Stimulated activated CD4-positive, alpha-beta T cell treated with anti-CD3 and anti-CD28 coated beads, Interleukin-4, amount 100 ng/mL, for 24 hours (primary cell): ENCODE data around the gene LZTR1.
"Not testable (repeated sequence)": the region's sequence is repeated elsewhere in the genome, so short reads cannot be mapped to it uniquely, and the experiment has no call there.

Experiments used
- DNase-seq: peaks from one replicate; pipeline ENCODE4 v3.0.0-alpha.2; 2020

Gene LZTR1

GRCh38 chr22:20981787-20982562 lies at the start of gene LZTR1:
LZTR1 (plus strand) TSS chr22:20982297; CDS start chr22:20982372, 75 bp downstream.
- peak; percentile 73 for DNase-seq

GRCh38 chr22:20933910-20934309 lies 48.2 kb upstream of the LZTR1 start:
- no peak for DNase-seq

DNA sequence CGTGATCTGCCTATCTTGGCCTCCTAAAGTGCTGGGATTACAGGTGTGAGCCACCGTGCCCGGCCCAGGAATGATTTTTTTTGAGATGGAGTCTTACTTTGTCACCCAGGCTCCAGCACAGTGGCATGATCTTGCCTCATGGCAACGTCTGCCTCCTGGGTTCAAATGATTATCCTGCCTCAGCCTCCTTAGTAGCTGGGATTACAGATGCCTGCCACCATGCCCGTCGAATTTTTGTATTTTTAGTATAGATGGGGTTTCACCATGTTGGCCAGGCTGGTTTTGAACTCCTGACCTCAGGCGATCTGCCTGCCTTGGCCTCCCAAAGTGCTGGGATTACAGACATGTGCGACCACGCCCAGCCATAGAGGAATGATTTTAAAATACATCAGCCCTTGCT lies 47.0 kb upstream of the LZTR1 start:
- DNase-seq = not testable (repeated sequence)

DNA sequence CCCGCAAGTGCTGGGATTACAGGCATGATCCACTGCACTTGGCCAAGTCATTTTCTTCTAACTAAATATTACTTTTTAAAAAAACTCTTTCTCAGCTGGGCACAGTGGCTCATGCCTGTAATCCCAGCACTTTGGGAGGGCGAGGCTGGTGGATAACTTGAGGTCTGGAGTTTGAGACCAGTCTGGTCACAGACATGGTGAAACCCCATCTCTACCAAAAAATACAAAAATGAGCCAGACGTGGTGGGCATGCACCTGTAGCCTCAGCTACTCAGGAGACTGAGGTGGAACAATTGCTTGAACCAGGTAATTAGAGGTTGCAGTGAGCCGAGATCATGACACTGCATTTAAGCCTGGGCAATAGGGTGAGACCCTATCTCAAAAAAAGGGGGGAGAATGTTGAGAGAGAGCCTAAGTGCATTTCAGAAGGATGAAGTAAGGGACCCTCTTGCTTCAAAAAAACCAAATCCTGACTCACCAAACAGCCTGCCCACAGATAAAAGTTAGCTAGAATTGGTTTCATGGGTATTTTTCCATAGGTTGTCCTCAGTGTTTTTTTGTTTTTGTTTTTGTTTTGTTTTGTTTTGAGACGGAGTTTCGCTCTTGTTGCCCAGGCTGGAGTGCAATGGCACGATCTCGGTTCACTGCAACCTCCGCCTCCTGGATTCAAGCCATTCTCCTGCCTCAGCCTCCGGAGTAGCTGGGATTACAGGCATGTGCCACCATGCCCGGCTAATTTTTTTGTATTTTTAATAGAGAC lies 46.1 kb upstream of the LZTR1 start:
- DNase-seq = not testable (repeated sequence)

DNA sequence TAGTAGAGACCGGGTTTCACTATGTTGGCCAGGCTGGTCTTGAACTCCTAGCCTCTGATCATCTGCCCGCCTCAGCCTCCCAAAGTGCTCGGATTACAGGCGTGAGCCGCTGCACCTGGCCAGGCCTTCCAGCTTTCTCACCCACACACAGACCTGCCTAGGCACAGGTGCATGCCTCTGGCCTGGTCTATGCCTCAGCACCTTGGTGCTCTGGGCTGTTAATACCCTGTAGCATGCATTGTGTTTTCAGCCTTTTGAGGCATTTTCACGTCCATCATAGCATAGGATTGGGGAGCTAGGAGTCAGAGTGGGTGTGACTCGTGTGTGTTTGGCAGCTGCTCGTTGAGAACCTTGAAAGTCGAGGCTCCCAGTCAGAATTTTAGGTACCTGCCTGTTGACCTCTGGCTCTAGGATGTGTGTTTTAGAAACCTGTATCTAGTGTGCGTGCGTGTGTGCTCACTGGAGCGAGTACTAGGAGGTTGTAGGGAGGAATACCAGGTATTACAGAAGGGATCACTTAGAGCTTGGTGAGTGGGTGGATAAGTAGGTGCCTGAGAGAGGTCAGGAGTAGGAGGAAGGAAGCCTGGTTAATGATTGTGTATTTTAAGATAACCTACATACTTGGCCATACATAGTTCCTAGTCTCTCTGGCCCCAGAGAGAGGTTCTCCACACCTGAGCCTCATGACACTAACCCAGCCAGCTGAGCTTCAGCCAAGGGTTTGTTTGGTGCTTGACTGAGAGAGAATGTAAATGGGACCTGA lies 44.9 kb upstream of the LZTR1 start:
- DNase-seq = no peak

DNA sequence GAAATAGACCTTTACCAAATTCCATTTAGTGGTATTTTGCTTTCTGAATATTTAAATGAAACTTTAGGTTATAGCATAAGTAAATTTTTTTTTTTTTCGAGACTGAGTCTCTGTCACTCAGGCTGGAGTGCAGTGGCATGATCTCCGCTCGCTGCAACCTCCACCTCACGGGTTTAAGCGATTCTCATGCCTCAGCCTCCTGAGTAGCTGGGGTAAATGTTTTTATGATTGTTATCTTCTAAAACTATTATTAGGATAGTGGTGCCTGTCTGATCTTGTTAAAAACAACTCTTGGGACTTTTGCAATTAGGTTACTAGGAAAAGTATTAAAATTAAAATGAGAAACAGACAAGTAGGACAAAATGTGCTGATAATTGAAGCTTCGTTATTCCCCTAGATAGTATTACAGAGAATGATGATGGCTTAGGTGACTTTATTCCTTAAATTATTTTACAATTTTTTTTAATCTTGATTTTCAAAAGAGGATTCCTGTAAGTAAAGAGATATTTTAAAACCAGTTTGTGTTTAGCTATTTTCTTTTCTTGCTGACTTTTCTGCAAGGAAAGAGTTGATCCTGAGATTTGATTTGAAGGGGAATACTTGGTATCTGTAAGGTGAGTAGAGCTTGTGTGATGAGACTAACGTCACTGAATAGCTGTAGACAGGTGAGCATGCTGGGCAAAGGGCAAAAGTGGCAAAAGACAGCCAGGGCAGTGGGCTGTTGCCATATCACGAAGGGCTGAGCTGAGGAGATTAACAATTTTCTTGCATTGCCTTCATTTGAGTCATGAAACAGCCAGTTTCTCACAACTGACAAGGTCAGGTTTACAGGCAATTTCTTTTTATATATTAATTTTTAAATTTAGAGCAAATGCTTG lies 44.1 kb upstream of the LZTR1 start:
- no peak for DNase-seq

- DNase-seq = not testable (repeated sequence)
These were observed 42.5 kb upstream of the LZTR1 start for GRCh38 chr22:20939457-20940185.

DNA sequence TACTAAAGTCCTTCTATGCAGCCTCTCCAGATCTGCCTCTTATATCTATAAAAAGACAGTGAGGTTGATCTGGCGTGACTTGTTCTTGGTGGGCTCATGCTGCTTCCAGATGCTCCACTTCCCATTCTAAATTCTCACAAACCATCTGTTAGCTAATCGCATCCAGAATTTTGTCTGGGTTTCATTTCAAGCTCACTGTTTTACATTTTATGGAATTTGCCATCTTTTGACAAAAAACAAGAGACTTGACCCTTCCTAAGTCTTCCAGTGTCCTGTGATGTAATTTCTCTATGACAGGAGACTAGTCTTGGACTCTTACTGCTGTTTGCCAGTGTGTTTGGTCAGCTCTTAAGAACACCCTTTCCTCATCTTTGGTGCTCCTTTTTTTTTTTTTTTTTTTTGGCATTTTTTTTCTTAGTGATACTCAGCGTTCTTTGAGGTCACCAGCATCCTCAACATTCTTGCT lies 41.9 kb upstream of the LZTR1 start:
- no peak for DNase-seq

DNA sequence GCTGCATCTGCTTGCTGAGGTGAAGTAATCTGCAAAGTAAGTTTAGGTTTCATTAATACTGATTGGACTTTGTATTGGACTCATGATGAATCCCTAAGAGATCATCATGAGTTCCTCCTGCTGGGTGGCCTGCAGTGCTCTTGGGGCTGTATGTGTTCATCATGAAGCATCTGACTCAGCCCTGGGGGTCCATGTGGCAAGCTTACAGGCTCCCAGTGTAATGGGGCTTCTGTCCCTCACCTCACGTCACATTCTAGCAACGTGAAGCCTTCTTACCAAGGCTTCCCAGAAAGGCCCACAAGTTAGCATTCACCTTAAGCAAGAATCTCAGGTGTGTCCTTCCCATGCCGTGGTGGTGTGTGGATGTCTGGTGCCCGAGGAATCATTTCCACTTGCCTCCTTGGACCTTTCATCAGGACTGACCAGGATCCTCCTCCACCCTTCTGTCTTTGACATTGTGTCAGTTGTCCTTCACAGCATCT lies 41.2 kb upstream of the LZTR1 start:
- no peak for DNase-seq

GRCh38 chr22:20942203-20942902 lies 39.7 kb upstream of the LZTR1 start:
- not testable (repeated sequence) for DNase-seq

DNA sequence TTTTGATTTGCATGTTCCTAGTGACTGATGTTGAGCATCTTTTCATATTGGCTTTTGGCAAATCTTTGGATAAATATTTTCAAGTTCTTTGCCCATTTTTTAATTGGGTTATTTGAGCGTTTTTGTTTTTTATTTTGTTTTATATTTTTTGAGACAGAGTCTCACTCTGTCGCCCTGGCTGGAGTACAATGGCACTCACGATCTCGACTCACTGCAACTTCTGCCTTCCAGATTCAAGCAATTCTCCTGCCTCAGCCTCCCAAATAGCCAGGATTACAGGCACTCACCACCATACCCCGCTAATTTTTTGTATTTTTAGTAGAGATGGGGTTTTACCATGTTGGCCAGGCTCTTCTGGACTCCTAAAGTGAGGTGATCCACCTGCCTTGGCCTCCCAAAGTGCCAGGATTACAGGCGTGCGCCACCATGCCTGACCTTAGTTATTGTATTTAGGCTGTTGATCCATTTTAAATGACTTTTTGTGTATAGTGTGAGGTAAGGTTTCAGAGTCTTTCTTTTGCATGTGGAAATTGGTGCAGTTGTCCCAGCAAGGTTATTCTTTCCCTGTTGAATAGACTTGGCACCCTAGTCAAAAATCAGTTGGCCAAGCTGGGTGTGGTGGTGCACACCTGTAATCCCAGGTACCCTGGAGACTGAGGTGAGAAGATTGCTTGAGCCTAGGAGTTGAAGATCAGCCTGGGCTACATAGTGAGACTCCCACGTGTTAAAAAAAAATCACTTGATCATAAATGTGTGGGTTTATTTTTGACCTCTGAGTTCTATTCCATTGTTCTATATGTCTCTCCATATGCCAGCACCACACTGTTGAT lies 38.8 kb upstream of the LZTR1 start:
- no peak for DNase-seq

DNA sequence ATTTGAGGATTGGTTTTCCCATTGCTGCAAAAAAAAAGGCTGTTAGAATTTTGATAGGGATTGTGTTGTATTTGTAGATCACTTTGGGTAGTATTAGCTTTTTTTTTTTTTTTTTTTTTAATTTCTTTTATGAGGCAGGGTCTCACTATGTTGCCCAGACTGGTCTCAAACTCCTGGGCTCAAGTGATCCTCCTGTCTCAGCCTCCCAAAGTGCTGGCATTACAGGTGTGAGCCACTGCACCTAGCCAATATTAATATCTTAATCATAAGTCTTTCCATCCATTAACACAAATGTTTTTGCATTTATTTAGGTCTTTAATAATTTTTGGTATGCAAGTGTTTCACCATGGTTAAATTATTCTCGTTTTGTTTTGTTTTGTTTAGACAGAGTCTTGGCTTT lies 38.1 kb upstream of the LZTR1 start:
- no peak for DNase-seq

- DNase-seq = no peak
These were observed 36.5 kb upstream of the LZTR1 start for GRCh38 chr22:20945578-20945934.

DNA sequence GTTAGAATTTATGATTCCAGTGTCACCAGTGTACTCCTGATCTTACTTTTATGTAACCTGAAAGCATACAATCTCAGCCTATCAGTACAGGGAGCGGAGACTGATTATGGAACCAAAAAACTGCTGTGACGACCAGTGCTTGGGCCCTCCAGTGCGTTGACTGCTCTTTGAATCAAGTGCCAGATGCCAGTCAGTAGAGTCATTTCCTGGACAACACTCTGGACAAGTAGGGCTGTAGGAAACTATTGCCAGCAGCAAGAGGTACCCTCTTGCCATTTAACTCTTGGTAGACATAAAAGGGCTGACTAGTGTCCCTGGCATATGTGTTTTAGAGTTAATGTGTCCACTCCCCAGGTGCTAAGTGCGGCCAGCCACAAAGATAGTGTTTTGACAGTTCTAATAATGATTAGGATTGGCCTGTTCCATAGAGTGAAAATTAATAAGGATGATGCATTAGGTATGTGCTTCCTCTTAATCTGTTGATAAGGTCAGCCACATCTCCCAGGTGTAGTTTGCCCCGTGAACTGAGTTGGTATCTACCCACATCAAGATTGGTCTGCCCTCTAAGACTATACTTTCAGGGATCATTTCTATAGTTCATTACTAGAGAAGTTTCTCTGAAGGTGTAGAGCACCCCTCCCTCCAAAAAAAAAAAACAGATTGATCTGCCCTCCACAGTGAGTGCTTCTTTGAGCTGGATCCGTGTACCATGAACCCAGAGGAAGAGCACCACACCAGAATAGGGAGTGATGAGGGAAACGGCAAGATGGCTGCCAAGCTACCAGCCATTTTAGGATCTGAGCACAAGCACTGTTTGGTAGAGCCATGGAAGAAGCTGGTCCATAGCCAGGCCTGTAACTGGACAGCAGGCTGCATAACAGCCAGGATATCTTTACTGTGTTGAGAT lies 35.8 kb upstream of the LZTR1 start:
- no peak for DNase-seq

DNA sequence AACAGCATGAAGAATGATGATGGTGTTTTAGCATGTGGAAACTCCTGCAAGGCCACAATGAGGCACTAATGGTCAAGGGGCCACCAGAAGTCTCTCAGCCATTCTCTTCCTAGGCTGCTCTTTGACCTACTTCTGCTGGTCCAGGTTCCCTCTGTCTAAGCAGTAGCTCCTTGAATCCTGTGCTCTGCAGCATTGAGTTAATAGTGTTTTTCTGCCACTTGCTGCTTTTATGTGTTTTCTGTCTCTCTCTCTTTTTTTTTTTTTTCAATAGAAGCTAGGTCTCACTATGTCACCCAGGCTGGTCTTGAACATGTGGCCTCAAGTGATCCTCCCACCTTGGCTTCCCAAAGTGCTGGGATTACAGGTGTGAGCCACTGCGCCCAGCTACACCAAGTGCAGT lies 35.1 kb upstream of the LZTR1 start:
- DNase-seq = no peak

GRCh38 chr22:20948450-20948849 lies 33.6 kb upstream of the LZTR1 start:
- no peak for DNase-seq

- no peak for DNase-seq
These were observed 33.1 kb upstream of the LZTR1 start for GRCh38 chr22:20948989-20949388.

- DNase-seq = no peak
These were observed 32.4 kb upstream of the LZTR1 start for GRCh38 chr22:20949698-20950183.
